Measurements from ENCODE around the gene BCL2L1.

BCL2L1 gene

DNA sequence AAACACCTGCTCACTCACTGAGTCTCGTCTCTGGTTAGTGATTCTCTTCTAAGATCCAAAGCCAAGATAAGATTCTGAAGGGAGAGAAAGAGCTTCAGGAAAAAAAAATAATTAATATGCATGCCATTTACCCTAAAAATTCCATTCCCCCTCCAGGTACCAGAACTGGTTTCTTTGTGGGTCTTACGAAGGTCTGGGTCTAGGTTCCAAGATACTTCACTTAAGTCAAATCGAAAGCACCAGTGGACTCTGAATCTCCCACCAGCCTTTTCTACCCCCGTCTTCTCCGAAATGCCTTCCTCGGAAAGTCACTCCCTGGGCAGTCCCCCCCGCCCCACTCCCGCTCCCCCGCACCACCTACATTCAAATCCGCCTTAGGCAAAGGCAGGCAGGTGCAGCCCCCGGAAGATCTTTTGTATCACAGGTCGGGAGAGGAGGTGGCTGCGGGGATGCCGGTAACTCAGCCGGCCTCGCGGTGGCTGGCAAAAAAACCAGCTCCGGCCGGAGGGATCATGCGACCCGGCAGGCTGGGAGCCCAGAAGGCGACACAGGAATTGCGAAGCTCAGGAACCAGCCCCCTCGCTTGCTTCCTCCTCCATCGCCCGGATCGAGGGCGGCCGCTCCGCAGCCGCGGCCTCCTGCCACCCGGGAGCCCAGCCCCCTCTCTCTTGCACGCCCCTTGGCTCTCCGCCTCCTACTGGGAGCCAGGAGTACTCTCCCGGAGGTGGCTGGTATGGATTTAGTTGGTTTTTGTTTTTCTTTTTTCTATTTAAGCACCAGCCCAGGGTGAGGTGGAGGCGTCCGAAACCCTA is at the start of gene BCL2L1:
Gene BCL2L1, minus strand, starts transcription at position 612 of the 812 bp plus-strand sequence. CDS start 650 bp downstream, outside the sequence.
- peak; percentile 63 for DNase-seq (ENCODE audit: extremely low read depth, low read depth)
- TF ChIP-seq, protein P1, sequence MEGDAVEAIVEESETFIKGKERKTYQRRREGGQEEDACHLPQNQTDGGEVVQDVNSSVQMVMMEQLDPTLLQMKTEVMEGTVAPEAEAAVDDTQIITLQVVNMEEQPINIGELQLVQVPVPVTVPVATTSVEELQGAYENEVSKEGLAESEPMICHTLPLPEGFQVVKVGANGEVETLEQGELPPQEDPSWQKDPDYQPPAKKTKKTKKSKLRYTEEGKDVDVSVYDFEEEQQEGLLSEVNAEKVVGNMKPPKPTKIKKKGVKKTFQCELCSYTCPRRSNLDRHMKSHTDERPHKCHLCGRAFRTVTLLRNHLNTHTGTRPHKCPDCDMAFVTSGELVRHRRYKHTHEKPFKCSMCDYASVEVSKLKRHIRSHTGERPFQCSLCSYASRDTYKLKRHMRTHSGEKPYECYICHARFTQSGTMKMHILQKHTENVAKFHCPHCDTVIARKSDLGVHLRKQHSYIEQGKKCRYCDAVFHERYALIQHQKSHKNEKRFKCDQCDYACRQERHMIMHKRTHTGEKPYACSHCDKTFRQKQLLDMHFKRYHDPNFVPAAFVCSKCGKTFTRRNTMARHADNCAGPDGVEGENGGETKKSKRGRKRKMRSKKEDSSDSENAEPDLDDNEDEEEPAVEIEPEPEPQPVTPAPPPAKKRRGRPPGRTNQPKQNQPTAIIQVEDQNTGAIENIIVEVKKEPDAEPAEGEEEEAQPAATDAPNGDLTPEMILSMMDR (IDR thresholded peaks at IDR 0.05; ENCODE audit: low read depth, low read length) = peak; percentile 71

DNA sequence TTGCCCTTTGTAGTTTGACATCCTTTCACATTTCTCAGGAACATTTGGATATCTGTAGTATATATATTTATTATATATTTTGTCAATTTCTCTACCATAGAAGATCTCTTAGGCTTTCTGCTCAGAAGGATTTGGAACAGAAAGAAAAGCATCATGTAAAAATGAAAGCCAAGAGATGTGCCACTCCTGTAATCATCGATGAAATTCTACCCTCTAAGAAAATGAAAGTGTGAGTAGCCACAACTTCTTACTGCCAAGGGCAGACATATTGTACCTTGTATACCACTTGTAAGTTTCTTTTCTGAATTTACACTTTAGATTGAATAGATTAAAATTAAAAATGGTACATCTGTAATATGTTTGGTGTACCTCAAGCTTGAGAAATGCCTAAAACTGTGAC is 47.6 kb upstream of the BCL2L1 start:
- TF ChIP-seq, protein P1 (IDR thresholded peaks at IDR 0.05; ENCODE audit: low read depth, low read length) = no peak
- DNase-seq (ENCODE audit: extremely low read depth, low read depth) = no peak

DNA sequence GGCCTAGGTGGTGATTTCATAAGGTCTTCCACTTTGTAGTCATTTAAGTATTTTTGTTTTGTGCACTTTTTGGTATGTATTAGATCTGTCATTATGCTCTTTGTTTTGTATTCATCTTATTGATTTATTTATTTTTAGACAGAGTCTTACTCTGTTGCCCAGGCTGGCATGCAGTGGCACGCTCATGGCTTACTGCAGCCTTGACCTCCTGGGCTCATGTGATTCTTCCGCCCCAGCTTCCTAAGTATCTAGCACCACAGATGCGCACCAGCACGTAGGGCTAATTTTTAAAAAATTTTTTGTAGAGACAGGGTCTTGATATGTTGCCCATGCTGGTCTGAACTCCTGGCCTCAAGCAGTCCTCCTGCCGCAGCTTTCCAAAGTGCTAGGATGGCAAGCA is 47.0 kb upstream of the BCL2L1 start:
- DNase-seq (ENCODE audit: extremely low read depth, low read depth) = no peak
- TF ChIP-seq, protein P1 (IDR thresholded peaks at IDR 0.05; ENCODE audit: low read depth, low read length) = no peak

DNA sequence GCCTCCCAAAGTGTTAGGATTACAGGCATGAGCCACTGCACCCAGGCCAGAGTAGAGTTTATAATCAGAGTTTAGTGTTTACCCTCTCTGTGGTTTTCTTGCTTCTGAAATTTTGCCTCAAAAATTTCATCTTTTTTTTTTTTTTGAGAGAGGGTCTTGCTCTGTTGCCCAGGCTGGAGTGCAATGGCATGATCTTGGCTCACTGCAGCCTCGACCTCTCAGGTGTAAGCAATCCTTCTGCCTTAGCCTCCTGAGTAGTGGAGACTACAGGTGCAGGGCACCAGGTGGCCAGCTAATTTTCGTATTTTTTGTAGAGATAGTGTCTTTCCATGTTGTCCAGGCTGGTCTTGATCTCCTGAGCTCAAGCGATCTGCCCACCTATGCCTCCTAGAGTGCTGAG is 45.1 kb upstream of the BCL2L1 start:
- TF ChIP-seq, protein P1 (IDR thresholded peaks at IDR 0.05; ENCODE audit: low read depth, low read length) = no peak
- no peak for DNase-seq (ENCODE audit: extremely low read depth, low read depth)

DNA sequence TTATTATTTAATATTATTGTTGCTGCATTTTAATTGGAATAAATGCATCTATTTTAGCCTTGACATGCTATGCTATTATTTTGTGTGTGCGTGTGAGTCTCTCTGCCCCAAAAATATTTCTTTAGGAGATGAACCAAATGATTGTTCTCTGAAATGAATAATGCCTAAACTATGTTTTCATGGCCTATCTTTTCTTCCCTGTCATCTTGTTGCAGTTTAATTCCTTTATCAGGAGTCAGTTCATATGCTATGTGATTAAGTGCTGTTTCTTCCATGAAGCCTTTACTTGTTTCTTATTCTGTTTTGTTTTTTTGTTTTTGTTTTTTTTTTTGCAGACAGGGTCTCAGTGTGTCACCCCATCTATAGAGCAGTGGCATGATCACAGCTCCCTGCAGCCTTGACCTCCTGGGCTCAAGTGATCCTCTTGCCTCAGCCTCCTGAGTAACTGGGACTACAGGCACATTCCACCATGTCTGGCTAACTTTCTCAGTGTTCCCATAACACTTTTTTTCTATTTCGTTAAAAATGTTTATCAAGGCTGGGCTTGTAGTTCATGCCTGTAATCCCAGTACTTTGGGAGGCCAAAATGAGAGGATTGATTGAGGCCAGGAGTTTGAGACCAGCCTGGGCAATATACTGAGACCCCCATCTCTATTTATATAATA is 42.1 kb upstream of the BCL2L1 start:
- DNase-seq (ENCODE audit: extremely low read depth, low read depth) = no peak
- TF ChIP-seq, protein P1 (IDR thresholded peaks at IDR 0.05; ENCODE audit: low read depth, low read length) = no peak

DNA sequence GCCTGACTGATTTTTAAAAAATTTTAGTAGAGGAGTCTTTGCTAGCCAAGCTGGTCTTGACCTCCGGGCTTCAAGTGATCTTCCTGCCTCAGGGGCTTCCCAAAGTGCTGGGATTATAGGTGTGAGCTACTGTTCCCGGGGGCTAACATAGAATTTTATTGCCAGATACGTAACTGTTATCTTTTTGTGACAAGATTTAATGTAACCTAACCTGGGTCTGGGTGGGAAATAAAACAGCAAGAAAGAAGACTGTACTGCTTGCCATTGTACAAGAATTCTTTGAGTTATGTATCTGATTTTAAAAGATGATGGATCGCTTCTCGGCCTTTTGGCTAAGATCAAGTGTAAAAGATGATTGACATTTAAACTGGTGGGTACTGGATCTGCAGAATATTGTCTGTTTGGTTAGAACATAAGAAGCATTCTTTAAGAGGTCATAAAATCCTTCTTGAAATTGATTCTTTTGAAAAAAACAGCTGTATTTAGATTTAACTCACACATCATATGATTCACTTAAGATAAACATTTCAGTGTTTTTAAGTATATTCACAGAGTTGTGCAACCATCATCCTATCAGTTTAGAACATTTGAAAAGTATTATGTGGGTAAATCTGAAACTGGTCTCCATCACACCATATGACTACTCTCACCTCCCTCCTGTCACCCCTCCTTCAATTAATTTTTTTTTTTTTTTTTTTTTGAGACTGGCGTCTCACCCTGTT is 38.0 kb upstream of the BCL2L1 start:
- TF ChIP-seq, protein P1 (IDR thresholded peaks at IDR 0.05; ENCODE audit: low read depth, low read length) = no peak
- peak; percentile 41 for DNase-seq (ENCODE audit: extremely low read depth, low read depth)

Measured in AG09319 (cell line).